T-cell (primary cell): ENCODE results near the gene TUBA3E. TPM values are rescaled to one million over a fixed set of nuclear protein-coding genes. Genes with fewer than 3 reads are reported as not detected.
A peak's percentile ranks its signal among the peaks of the same experiment; 100 is the strongest.
"Not testable (repeated sequence)": the region's sequence is repeated elsewhere in the genome, so short reads cannot be mapped to it uniquely, and the experiment has no call there.

ENCODE experiments used
- ATAC-seq, 4 experiments: fragments of 200-7000 bp in 3 of 4; fragments of 150-1000 bp in 1 of 4; cut with Tn5 transposase; replicated peaks in 1 of 4; 1 replicate in 3 of 4; 2 replicates in 1 of 4; pipeline ENCODE4 v1.10.0; 2021; ENCODE audit warnings: moderate library complexity in 3 of 4, mild to moderate bottlenecking in 2 of 4, moderate number of reproducible peaks in 1 of 4
- CTCF ChIA-PET, 2 donors: fragments of 300-600 bp; sonication (Branson Sonifier 250); formaldehyde crosslinking; loops; one replicate each; lab custom pipeline; 2022; ENCODE audit warnings: antibody characterized with exemption in 2 of 2; lab: Charles Lee
- POLR2A ChIA-PET, 2 donors: fragments of 300-600 bp; sonication (Branson Sonifier 250); formaldehyde crosslinking; loops; one replicate each; lab custom pipeline; 2022; ENCODE audit warnings: antibody characterized with exemption in 2 of 2; lab: Charles Lee
- DNase-seq, 35 experiments: peaks; one replicate each; pipeline versions ENCODE4 v3.0.0 to v3.0.0-alpha.2; 2013 to 2023
- H3K27ac ChIP-seq: one replicate; pipeline ENCODE4 v1.5.1; 2013; ENCODE audit warnings: low read length
- H3K27me3 ChIP-seq, 2 experiments: replicated peaks in 1 of 2; 1 replicate in 1 of 2; 2 replicates in 1 of 2; pipeline versions ENCODE4 v1.6.1 to v1.7.0; 2013; ENCODE audit warnings: low read length in 1 of 2, mixed read lengths in 1 of 2; ENCODE audit not compliant: control insufficient read depth in 2 of 2, insufficient read depth in 2 of 2; ENCODE audit errors: extremely low read depth in 1 of 2
- H3K36me3 ChIP-seq, 2 donors: 1 replicate in 1 of 2; 2 replicates in 1 of 2; pipeline versions ENCODE4 v1.6.1 to v1.7.0; 2013; ENCODE audit warnings: low read length in 1 of 2; ENCODE audit not compliant: control insufficient read depth in 2 of 2, insufficient read depth in 1 of 2; ENCODE audit errors: extremely low read depth in 1 of 2
- H3K4me1 ChIP-seq, 2 experiments: 1 replicate in 1 of 2; 2 replicates in 1 of 2; pipeline versions ENCODE4 v1.6.1 to v1.7.0; 2013; ENCODE audit warnings: low read length in 2 of 2, mixed read lengths in 1 of 2; ENCODE audit not compliant: insufficient read depth in 2 of 2, control insufficient read depth in 1 of 2; ENCODE audit errors: extremely low read depth in 1 of 2
- H3K4me3 ChIP-seq, 2 donors: 1 replicate in 1 of 2; 2 replicates in 1 of 2; pipeline versions ENCODE4 v1.5.1 to v1.7.0; 2013; ENCODE audit warnings: mild to moderate bottlenecking in 2 of 2, low read length in 1 of 2, moderate library complexity in 1 of 2; ENCODE audit not compliant: control insufficient read depth in 1 of 2; ENCODE audit errors: extremely low read depth in 1 of 2
- H3K9me3 ChIP-seq: 2 replicates; pipeline ENCODE4 v1.7.0; 2013
- H3K27ac Mint-ChIP-seq, 2 donors: one replicate each; pipeline ENCODE4 v1.8.0; 2020 to 2021; ENCODE audit warnings: mild to moderate bottlenecking in 2 of 2, mixed read lengths in 2 of 2
- H3K27me3 Mint-ChIP-seq, 2 donors: one replicate each; pipeline ENCODE4 v1.8.0; 2021 to 2022; ENCODE audit warnings: mixed read lengths in 2 of 2
- H3K36me3 Mint-ChIP-seq: one replicate; pipeline ENCODE4 v1.8.0; 2021; ENCODE audit warnings: mixed read lengths
- H3K4me1 Mint-ChIP-seq, 3 donors: one replicate each; pipeline ENCODE4 v1.8.0; 2020 to 2022; ENCODE audit warnings: mixed read lengths in 3 of 3, mild to moderate bottlenecking in 1 of 3
- H3K4me3 Mint-ChIP-seq, 3 donors: one replicate each; pipeline ENCODE4 v1.8.0; 2020 to 2022; ENCODE audit warnings: mild to moderate bottlenecking in 3 of 3, mixed read lengths in 3 of 3, moderate library complexity in 3 of 3
- H3K9me3 Mint-ChIP-seq, 3 donors: one replicate each; pipeline ENCODE4 v1.8.0; 2020 to 2022; ENCODE audit warnings: mixed read lengths in 3 of 3
- WGBS: methylation state at CpG from one replicate; pipeline ENCODE4 v1.1.5; 2013; ENCODE audit warnings: missing lambda C conversion rate; ENCODE audit not compliant: insufficient coverage; 5-methylcytosine and 5-hydroxymethylcytosine counted together
- total RNA-seq, 35 experiments: library from RNA in 6 of 35; stranded (reverse) in 6 of 35; fragments of 120-200 nt in 1 of 35; gene quantifications; one replicate each; pipeline versions ENCODE4 v1.2.1 to v1.2.4 and lab custom pipeline; 2013 to 2026

The TUBA3E gene
- total RNA-seq, 5 donors from 2014 or later (not counting 1 experiment from before 2014, with no cell fraction given), result not detected

DNA sequence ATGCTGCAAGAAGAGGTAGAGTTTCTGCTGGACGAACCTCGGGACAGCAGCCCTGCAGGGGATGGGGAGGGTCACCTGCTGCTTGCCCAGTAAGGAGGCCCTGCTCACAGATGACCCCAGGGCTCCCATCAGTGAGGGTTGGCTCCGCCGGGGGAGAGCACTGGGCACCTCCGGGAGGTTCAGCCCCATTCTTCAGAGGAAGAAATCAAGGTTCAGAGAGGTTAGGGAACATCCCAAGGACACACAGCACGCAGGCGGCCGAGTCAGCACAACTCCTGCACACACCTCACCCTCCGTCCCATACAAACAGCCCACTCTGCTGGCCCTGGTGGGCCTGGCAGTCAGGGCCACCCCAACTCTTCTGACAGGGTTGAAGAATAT lies 41.6 kb downstream of the TUBA3E start:
- H3K36me3 ChIP-seq, result peaks cover 2 to 17% of the 10 kb centered on the region in 2 donors
- Mint-ChIP-seq H3K9me3 (no peaks in the 10 kb centered on the region), H3K27me3 (no peaks in the 10 kb centered on the region), H3K27ac (no peak overlapping the region), H3K4me1 (peaks cover 0 to 10% (median 2%) of the 10 kb centered on the region in 3 donors), H3K36me3 (peaks cover 19% of the 10 kb centered on the region), H3K4me3 (no peak overlapping the region)
- ChIA-PET CTCF (no interaction called here), POLR2A (no interaction called here)
- no peak for DNase-seq
- H3K27me3 ChIP-seq, result no peaks in the 10 kb centered on the region
- peaks cover 0 to 6% of the 10 kb centered on the region in 2 experiments for H3K4me1 ChIP-seq
- H3K27ac ChIP-seq, result no peak overlapping the region
- H3K9me3 ChIP-seq, result no peaks in the 10 kb centered on the region
- no peak overlapping the region for H3K4me3 ChIP-seq
- WGBS, result 99% methylated on average over 5 of the region's 9 CpGs
- no peak for ATAC-seq

- DNase-seq, result peak in 3 of 35 experiments; percentile 6 to 26 (median 8)
- H3K9me3 ChIP-seq, POLR2A ChIA-PET, H3K4me1 ChIP-seq, CTCF ChIA-PET, H3K4me3 ChIP-seq, H3K4me3 Mint-ChIP-seq, H3K27me3 ChIP-seq, H3K27ac Mint-ChIP-seq, H3K27me3 Mint-ChIP-seq, H3K27ac ChIP-seq, H3K9me3 Mint-ChIP-seq: not testable (repeated sequence)
- peak in 2 of 4 experiments; percentile 21 to 36 for ATAC-seq
- Mint-ChIP-seq H3K4me1 (peaks cover 0 to 10% (median 2%) of the 10 kb centered on the region in 3 donors), H3K36me3 (peaks cover 19% of the 10 kb centered on the region)
- WGBS, result 98% methylated on average over 10 of the region's 16 CpGs
- peaks cover 2 to 17% of the 10 kb centered on the region in 2 donors for H3K36me3 ChIP-seq
Observed at GRCh38 chr2:130155956-130156623, 42.1 kb downstream of the TUBA3E start.

- no peak overlapping the region for H3K27ac ChIP-seq
- Mint-ChIP-seq H3K9me3 (no peaks in the 10 kb centered on the region), H3K4me1 (peaks cover 0 to 8% (median 2%) of the 10 kb centered on the region in 3 donors), H3K4me3 (no peak overlapping the region), H3K27me3 (no peaks in the 10 kb centered on the region), H3K36me3 (peaks cover 15% of the 10 kb centered on the region), H3K27ac (no peak overlapping the region)
- ChIA-PET POLR2A (no interaction called here), CTCF (no interaction called here)
- no peak for DNase-seq
- WGBS, result 98% methylated on average over 26 of the region's 29 CpGs
- H3K9me3 ChIP-seq, result no peaks in the 10 kb centered on the region
- peaks cover 2 to 17% of the 10 kb centered on the region in 2 donors for H3K36me3 ChIP-seq
- H3K4me3 ChIP-seq, result no peak overlapping the region
- H3K27me3 ChIP-seq, result no peaks in the 10 kb centered on the region
- peaks cover 0 to 6% of the 10 kb centered on the region in 2 experiments for H3K4me1 ChIP-seq
- ATAC-seq, result no peak
Observed at GRCh38 chr2:130154773-130155765, 43.2 kb downstream of the TUBA3E start.

- peaks cover 0 to 17% of the 10 kb centered on the region in 2 donors for H3K36me3 ChIP-seq
- H3K27ac Mint-ChIP-seq, H3K9me3 ChIP-seq, H3K4me3 ChIP-seq, POLR2A ChIA-PET, H3K4me3 Mint-ChIP-seq, DNase-seq, H3K4me1 ChIP-seq, H3K9me3 Mint-ChIP-seq, H3K27me3 ChIP-seq, H3K4me1 Mint-ChIP-seq, ATAC-seq, H3K27ac ChIP-seq, H3K27me3 Mint-ChIP-seq, CTCF ChIA-PET: not testable (repeated sequence)
- WGBS, result 96% methylated on average over 4 of the region's 8 CpGs
- H3K36me3 Mint-ChIP-seq, result peaks cover 15% of the 10 kb centered on the region
Observed at GRCh38 chr2:130154423-130154770, 43.8 kb downstream of the TUBA3E start.

DNA sequence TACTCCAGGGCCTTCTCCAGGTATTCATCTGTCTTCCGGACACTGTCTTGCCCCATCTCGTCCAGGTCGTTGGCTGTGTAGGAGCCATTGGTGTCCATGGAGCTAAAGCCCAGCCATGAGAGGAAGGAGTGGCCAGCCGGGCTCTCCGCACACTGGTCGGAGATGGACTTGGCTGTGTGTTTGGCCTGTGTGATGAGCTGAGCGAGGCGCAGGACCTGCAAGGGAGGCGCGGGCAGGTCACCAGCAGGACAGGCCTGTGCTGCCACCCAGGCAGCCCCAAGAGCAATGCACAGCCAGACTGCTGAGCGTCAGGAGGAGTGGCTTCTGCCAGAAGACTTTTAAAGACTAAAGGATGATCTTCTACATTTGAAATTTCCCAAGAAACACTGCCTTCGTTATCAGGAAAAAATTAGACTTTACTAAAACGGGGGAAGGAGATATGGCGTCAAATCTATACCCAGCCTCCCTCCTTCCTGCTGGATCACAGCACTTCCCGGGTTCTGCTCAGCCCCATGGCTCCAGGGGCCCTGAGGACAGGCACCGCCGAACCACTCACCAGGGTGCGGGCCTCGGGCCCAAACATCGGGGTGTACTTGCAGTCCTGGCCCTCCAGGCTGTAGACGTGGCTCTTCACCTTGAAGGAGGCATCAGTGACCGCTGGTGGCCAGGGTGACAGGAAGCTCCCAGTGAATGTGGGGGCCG lies 44.4 kb downstream of the TUBA3E start:
- H3K27me3 ChIP-seq, H3K27ac ChIP-seq, H3K27me3 Mint-ChIP-seq, H3K27ac Mint-ChIP-seq, ATAC-seq, H3K4me1 Mint-ChIP-seq, H3K9me3 Mint-ChIP-seq, H3K4me3 ChIP-seq, DNase-seq, H3K4me1 ChIP-seq, H3K9me3 ChIP-seq, CTCF ChIA-PET, POLR2A ChIA-PET, H3K4me3 Mint-ChIP-seq: not testable (repeated sequence)
- H3K36me3 Mint-ChIP-seq, result peaks cover 15% of the 10 kb centered on the region
- 97% methylated on average over 4 of the region's 23 CpGs for WGBS
- H3K36me3 ChIP-seq, result peaks cover 0 to 15% of the 10 kb centered on the region in 2 donors

- no peak overlapping the region for H3K27ac ChIP-seq
- no peaks in the 10 kb centered on the region for H3K9me3 Mint-ChIP-seq
- DNase-seq (no peak), ATAC-seq (no peak)
- WGBS, result 90% methylated on average over 12 of the region's 25 CpGs
- H3K9me3 ChIP-seq, result no peaks in the 10 kb centered on the region
- peaks cover 0 to 12% of the 10 kb centered on the region in 2 donors for H3K36me3 ChIP-seq
- H3K4me3 Mint-ChIP-seq, result no peak overlapping the region
- peaks cover 0 to 3% (median 0%) of the 10 kb centered on the region in 3 donors for H3K4me1 Mint-ChIP-seq
- H3K4me1 ChIP-seq, result no peaks in the 10 kb centered on the region
- no peaks in the 10 kb centered on the region for H3K27me3 Mint-ChIP-seq
- H3K36me3 Mint-ChIP-seq, result peaks cover 15% of the 10 kb centered on the region
- ChIA-PET CTCF (no interaction called here), POLR2A (no interaction called here)
- H3K27me3 ChIP-seq, result no peaks in the 10 kb centered on the region
- no peak overlapping the region for H3K4me3 ChIP-seq
- no peak overlapping the region for H3K27ac Mint-ChIP-seq
Observed at GRCh38 chr2:130152816-130153595, 45.2 kb downstream of the TUBA3E start.
